GM13977 (cell line): Measurements from ENCODE around the gene TMEM94.

Source experiments
- DNase-seq: peaks from one replicate; pipeline ENCODE4 v3.0.0; 2012; ENCODE audit warnings: low spot score
- in situ Hi-C: fragments of 300-500 bp; cut with MboI; formaldehyde crosslinking; loops from one replicate; pipeline ENCODE4 v1.12.0; 2022; ENCODE audit warnings: low sequenced_read_pairs, low pct_unique_long_range_greater_than_20kb, mixed read lengths, inconsistent platforms; ENCODE audit not compliant: unreplicated experiment
- TF ChIP-seq, protein P1 (sequence below): IDR thresholded peaks from 2 replicates; pipeline ENCODE4 v1.5.1; 2012; ENCODE audit warnings: mild to moderate bottlenecking, control low read depth; ENCODE audit not compliant: insufficient read depth; ENCODE audit errors: extremely low read depth, missing control alignments

The TMEM94 gene

DNA sequence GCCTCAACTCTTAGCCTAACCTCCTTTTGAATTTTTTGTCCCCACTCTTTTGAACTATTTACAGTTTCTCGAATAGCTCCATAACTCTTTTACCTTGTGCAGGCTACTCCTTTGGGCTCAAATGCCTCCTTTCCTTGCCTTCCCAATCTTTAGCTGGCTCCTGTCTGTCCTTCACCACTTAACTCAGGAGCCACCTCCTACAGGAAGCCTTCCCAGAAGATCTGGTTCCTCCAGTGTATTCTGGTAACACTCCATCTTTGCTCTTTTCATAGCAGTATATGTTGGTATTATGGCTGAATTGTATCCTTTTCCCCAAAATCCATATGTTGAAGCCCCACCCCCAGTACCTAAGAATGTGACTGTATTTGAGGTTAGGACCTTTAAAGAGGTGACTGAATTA lies 41.9 kb upstream of the TMEM94 start:
- TF ChIP-seq, protein P1, sequence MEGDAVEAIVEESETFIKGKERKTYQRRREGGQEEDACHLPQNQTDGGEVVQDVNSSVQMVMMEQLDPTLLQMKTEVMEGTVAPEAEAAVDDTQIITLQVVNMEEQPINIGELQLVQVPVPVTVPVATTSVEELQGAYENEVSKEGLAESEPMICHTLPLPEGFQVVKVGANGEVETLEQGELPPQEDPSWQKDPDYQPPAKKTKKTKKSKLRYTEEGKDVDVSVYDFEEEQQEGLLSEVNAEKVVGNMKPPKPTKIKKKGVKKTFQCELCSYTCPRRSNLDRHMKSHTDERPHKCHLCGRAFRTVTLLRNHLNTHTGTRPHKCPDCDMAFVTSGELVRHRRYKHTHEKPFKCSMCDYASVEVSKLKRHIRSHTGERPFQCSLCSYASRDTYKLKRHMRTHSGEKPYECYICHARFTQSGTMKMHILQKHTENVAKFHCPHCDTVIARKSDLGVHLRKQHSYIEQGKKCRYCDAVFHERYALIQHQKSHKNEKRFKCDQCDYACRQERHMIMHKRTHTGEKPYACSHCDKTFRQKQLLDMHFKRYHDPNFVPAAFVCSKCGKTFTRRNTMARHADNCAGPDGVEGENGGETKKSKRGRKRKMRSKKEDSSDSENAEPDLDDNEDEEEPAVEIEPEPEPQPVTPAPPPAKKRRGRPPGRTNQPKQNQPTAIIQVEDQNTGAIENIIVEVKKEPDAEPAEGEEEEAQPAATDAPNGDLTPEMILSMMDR, result no peak
- no peak for DNase-seq
- in situ Hi-C loops, result loop anchor here (10.0 kb wide), 1 partner anchor 140 kb away; the partner anchor contains the start of gene MIF4GD

DNA sequence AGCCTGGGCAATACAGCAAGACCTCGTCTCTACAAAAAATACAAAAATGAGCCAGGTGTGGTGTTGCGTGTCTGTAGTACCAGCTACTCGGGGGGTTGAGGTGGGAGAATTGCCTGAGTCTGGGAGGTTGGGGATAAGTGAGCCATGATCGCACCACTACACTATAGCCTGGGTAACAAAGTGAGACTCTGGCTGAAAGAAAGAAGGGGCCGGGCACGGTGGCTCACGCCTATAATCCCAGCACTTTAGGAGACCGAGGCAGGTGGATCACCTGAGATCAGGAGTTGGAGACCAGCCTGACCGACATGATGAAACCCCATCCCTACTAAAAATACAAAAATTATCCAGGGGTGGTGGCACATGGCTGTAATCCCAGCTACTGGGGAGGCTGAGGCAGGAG lies 40.4 kb upstream of the TMEM94 start:
- no peak for DNase-seq
- in situ Hi-C loops, result loop anchor here (10.0 kb wide), 1 partner anchor 141 kb away; the partner anchor contains the start of gene MIF4GD
- TF ChIP-seq, protein P1, result no peak

DNA sequence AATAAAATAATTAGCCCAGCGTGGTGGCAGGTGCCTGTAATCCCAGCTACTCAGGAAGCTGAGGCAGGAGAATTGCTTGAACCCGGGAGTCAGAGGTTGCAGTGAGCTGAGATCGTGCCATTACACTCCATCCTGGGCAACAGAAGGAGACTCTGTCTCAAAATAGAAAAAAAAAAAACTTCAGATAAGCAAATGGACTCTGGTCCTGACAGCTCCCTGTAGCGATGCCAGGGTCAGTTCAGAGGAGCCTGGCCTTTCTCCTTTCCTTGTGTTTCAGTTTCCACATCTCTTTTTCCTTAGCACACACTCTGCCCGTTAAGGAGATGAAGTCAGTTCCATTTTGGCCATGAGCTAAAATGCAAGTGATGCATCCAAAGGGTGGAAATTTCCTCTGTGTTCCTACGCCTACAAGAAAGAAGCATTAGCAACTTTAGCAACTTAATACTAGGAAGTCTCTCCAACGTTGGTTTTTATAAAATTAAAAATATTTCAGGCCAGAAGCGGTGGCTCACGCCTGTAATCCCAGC lies 39.3 kb upstream of the TMEM94 start:
- no peak for DNase-seq
- in situ Hi-C loops, result loop anchor here (10.0 kb wide), 1 partner anchor 142 kb away; the partner anchor contains the start of gene MIF4GD
- TF ChIP-seq, protein P1, result no peak

DNA sequence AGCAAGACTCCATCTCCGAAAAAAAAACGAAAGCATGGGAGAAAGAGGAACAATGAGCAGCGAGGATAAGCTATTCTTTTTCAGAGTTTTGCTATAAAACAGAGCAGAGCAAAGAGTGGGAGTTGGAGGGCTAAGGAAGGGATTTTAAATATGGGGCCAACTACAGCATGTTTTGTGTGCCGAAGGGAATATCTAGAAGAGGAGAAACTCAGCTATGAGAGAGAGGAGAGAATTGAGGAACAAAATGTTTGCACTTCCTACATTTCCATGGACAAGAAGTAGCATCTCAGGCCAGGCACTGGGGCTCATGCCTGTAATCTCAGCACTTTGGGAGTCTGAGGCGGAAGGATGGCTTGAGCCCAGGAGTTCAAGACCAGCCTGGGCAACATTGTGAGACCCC lies 37.9 kb upstream of the TMEM94 start:
- TF ChIP-seq, protein P1, result no peak
- no peak for DNase-seq
- in situ Hi-C loops, result loop anchor here (10.0 kb wide), 1 partner anchor 144 kb away; the partner anchor contains the start of gene MIF4GD

DNA sequence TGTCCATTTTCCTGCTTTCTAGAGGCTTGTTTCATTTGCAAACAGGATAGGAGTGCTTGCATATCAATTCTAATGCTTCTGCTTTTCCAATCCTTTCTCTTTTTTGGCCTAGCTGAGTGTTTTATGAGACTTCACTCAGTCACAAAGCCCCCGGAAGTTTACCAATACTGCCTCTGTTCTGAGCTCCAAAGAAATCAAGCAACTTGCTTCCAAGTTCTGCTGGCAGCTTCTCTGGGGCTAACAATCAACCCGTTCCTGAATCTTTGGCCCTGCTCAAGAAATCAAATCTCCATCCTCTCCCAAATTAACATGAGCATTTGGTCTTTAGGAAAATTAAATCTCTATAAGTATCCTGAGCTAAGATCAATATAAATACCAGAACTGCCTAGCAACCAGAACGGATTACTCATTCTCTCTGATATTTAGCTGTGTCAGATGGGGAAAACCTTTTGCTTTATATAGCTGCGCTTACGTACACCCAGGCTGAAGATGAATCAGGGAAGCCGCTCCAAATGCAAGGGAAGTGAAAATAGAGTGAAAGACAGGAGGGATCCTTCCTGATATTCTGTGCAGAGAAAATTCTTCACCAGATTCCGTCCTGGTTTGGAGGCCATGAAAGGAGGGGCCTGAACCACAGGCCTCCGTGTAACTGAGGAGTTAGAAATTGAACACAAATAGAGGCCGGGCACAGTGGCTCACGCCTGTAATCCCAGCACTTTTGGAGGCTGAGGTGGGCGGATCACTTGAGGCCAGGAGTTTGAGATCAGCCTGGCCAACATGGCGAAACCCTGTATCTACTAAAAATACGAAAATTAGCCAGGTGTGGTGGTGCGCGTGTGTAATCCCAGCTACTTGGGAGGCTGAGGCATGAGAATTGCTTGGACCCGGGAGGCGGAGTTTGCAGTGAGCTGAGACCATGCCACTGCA lies 27.6 kb upstream of the TMEM94 start:
- in situ Hi-C loops, result no loop called here
- TF ChIP-seq, protein P1, result no peak
- DNase-seq, result no peak

DNA sequence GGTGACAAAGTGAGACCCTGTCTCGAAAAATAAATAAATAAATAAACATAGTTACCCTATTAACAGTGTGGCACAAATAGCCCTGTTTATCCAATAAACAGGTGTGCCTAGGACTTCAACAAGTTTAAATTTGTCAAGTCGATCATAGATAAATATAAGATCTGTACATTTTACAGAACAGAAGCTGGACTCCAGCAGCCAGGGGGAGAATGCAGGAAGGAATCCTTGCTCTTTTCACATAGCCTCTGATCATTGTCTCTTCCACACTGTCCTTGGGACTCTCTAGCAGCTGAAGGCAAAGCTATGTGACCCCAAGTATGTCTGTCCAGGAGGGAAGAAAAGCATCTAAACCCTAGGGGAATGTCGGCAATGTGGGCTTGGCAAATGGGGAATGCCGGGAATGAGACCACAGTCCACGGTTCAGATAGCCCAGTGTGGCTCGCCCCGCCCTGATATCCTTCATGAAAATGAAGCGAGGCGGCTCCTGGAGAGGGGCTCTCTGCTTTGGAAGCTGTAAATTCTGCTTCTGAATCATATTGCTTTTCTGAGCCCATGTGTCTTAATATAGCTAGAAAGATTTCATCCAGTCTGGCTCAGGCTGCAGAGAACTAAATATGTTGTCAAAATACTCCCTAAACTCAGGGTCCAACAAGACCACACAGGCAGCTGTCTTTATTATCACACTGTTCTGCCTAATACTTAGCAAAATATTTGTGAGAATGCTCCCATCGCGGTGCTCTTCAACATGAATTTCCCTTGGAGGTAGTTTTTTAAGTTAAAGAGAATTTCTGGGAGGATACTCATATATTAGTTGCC lies 26.1 kb upstream of the TMEM94 start:
- DNase-seq, result no peak
- TF ChIP-seq, protein P1, result no peak
- in situ Hi-C loops, result no loop called here
